IMR-90 (cell line): ENCODE results near the gene DALRD3. TPM values are rescaled to one million over a fixed set of nuclear protein-coding genes. Genes with fewer than 3 reads are reported as not detected.

Experiments
- ATAC-seq: fragments of 200-7000 bp; cut with Tn5 transposase; 2 replicates; pipeline ENCODE4 v1.9.1; 2020; ENCODE audit warnings: low read depth, mild to moderate bottlenecking, moderate library complexity
- BruUV-seq: library from RNA; stranded (reverse); fragments of 400-500 nt; replicated peaks from 2 replicates; lab custom pipeline; 2021; lab: Mats Ljungman, UMichigan
- CTCF ChIA-PET: fragments of 300-600 bp; formaldehyde crosslinking; extraction: SDS; loops from one replicate; lab custom pipeline; 2021; ENCODE audit warnings: antibody characterized with exemption; lab: Yijun Ruan, JAX
- POLR2A ChIA-PET: fragments of 300-600 bp; sonication (Branson Sonifier 250); formaldehyde crosslinking; loops from one replicate; lab custom pipeline; 2022; ENCODE audit warnings: antibody characterized with exemption; ENCODE audit not compliant: unreplicated experiment; lab: Charles Lee
- DNase-seq: peaks from one replicate; pipeline ENCODE4 v3.0.0; 2013
- H2AFZ ChIP-seq: replicated peaks from 2 replicates; pipeline ENCODE3; 2013; ENCODE audit warnings: low read length, mild to moderate bottlenecking; ENCODE audit not compliant: poor library complexity
- H2AK5ac ChIP-seq: 2 replicates; pipeline ENCODE4 v1.6.1; 2013; ENCODE audit warnings: low read depth, low read length, inconsistent platforms
- H2AK9ac ChIP-seq: replicated peaks from 2 replicates; pipeline ENCODE3; 2013; ENCODE audit warnings: mild to moderate bottlenecking, low read depth, low read length, moderate library complexity; ENCODE audit not compliant: poor library complexity
- H2BK120ac ChIP-seq: 2 replicates; pipeline ENCODE4 v1.6.1; 2013; ENCODE audit warnings: low read depth, low read length, inconsistent platforms
- H2BK15ac ChIP-seq: 3 replicates; pipeline ENCODE4 v1.6.1; 2013; ENCODE audit warnings: low read depth, low read length, inconsistent platforms
- H2BK20ac ChIP-seq: 2 replicates; pipeline ENCODE4 v1.6.1; 2013; ENCODE audit warnings: low read depth, mild to moderate bottlenecking, inconsistent platforms, low read length, moderate library complexity
- H2BK5ac ChIP-seq: 2 replicates; pipeline ENCODE4 v1.6.1; 2013; ENCODE audit warnings: mild to moderate bottlenecking, low read depth, low read length, inconsistent platforms; ENCODE audit not compliant: poor library complexity, severe bottlenecking
- H3K14ac ChIP-seq: replicated peaks from 2 replicates; pipeline ENCODE4 v1.6.1; 2013; ENCODE audit warnings: low read depth, low read length, inconsistent platforms
- H3K18ac ChIP-seq: 2 replicates; pipeline ENCODE4 v1.6.1; 2013; ENCODE audit warnings: low read depth, low read length, control low read depth
- H3K23ac ChIP-seq: 2 replicates; pipeline ENCODE4 v1.6.1; 2013; ENCODE audit warnings: low read depth, low read length, inconsistent platforms
- H3K27ac ChIP-seq: 2 replicates; pipeline ENCODE4 v1.5.1; 2013; ENCODE audit warnings: mild to moderate bottlenecking, control low read depth, low read length; ENCODE audit not compliant: insufficient read depth
- H3K27me3 ChIP-seq: 2 replicates; pipeline ENCODE4 v1.6.1; 2013; ENCODE audit warnings: low read length; ENCODE audit not compliant: control insufficient read depth, insufficient read depth
- H3K36me3 ChIP-seq: 2 replicates; pipeline ENCODE4 v1.6.1; 2013; ENCODE audit warnings: low read length, mixed read lengths; ENCODE audit not compliant: control insufficient read depth, insufficient read depth
- H3K4ac ChIP-seq: 2 replicates; pipeline ENCODE4 v1.6.1; 2013; ENCODE audit warnings: low read depth, low read length, inconsistent platforms
- H3K4me1 ChIP-seq: 2 replicates; pipeline ENCODE4 v1.6.1; 2013; ENCODE audit warnings: low read length, mixed read lengths; ENCODE audit not compliant: control insufficient read depth, insufficient read depth
- H3K4me2 ChIP-seq: 2 replicates; pipeline ENCODE4 v1.6.1; 2013; ENCODE audit warnings: low read depth, mild to moderate bottlenecking, control low read depth, low read length, moderate library complexity
- H3K4me3 ChIP-seq: 2 replicates; pipeline ENCODE4 v1.5.1; 2013; ENCODE audit warnings: low read depth, mild to moderate bottlenecking, control low read depth, low read length, moderate library complexity; ENCODE audit not compliant: insufficient read depth
- H3K56ac ChIP-seq: 2 replicates; pipeline ENCODE4 v1.6.1; 2013; ENCODE audit warnings: low read length, inconsistent platforms; ENCODE audit not compliant: insufficient read depth; ENCODE audit errors: extremely low read depth
- H3K79me1 ChIP-seq, 2 experiments: 2 replicates each; pipeline ENCODE4 v1.6.1; 2013; ENCODE audit warnings: low read length in 2 of 2, inconsistent platforms in 1 of 2, low read depth in 1 of 2
- H3K9ac ChIP-seq: 2 replicates; pipeline ENCODE4 v1.6.1; 2013; ENCODE audit warnings: low read depth, low read length, control low read depth
- H3K9me1 ChIP-seq: 2 replicates; pipeline ENCODE4 v1.6.1; 2013; ENCODE audit warnings: low read length, inconsistent platforms; ENCODE audit not compliant: insufficient read depth
- H3K9me3 ChIP-seq: 2 replicates; pipeline ENCODE4 v1.6.1; 2013; ENCODE audit warnings: low read length; ENCODE audit not compliant: control insufficient read depth, insufficient read depth
- H4K20me1 ChIP-seq: 2 replicates; pipeline ENCODE4 v1.6.1; 2013; ENCODE audit warnings: low read length, inconsistent platforms; ENCODE audit not compliant: insufficient read depth
- H4K5ac ChIP-seq: 2 replicates; pipeline ENCODE4 v1.6.1; 2013; ENCODE audit warnings: mild to moderate bottlenecking, low read depth, low read length, control low read depth
- H4K8ac ChIP-seq, 2 experiments: 2 replicates each; pipeline ENCODE4 v1.6.1; 2013; ENCODE audit warnings: low read depth in 2 of 2, low read length in 2 of 2, control low read depth in 1 of 2, inconsistent platforms in 1 of 2
- H4K91ac ChIP-seq: 2 replicates; pipeline ENCODE4 v1.6.1; 2013; ENCODE audit warnings: low read depth, low read length, inconsistent platforms; ENCODE audit not compliant: insufficient read depth
- CEBPB ChIP-seq: IDR thresholded peaks from 2 replicates; pipeline ENCODE4 v1.6.1; 2012; ENCODE audit warnings: low read depth, low read length, improper control_type of control experiment
- CHD1 ChIP-seq: IDR thresholded peaks from 2 replicates; pipeline ENCODE4 v1.6.1; 2012; ENCODE audit warnings: low read depth, low read length, improper control_type of control experiment
- ELK1 ChIP-seq: fragments of 150-350 bp; IDR thresholded peaks from 2 replicates; pipeline ENCODE4 v1.6.1; 2016; ENCODE audit warnings: low read depth, mild to moderate bottlenecking, low read length, moderate library complexity, borderline replicate concordance
- FOS ChIP-seq: fragments of 150-350 bp; IDR thresholded peaks from 2 replicates; pipeline ENCODE4 v1.6.1; 2016; ENCODE audit warnings: low read depth, low read length
- MAFK ChIP-seq: IDR thresholded peaks from 2 replicates; pipeline ENCODE4 v1.6.1; 2012; ENCODE audit warnings: low read depth, low read length, improper control_type of control experiment
- MAZ ChIP-seq: IDR thresholded peaks from 2 replicates; pipeline ENCODE4 v1.6.1; 2012; ENCODE audit warnings: low read depth, mild to moderate bottlenecking, low read length, improper control_type of control experiment, moderate library complexity, borderline replicate concordance
- MXI1 ChIP-seq: IDR thresholded peaks from 2 replicates; pipeline ENCODE4 v1.6.1; 2012; ENCODE audit warnings: low read depth, mild to moderate bottlenecking, low read length, moderate library complexity, borderline replicate concordance
- POLR2A ChIP-seq: IDR thresholded peaks from 2 replicates; pipeline ENCODE4 v1.6.1; 2012; ENCODE audit warnings: mild to moderate bottlenecking, low read depth, low read length
- RAD21 ChIP-seq: IDR thresholded peaks from 2 replicates; pipeline ENCODE4 v1.6.1; 2012; ENCODE audit warnings: low read length, improper control_type of control experiment
- RCOR1 ChIP-seq: IDR thresholded peaks from 2 replicates; pipeline ENCODE4 v1.6.1; 2012; ENCODE audit warnings: mild to moderate bottlenecking, low read length, improper control_type of control experiment; ENCODE audit not compliant: insufficient replicate concordance
- RFX5 ChIP-seq: IDR thresholded peaks from 2 replicates; pipeline ENCODE4 v1.8.0; 2012; ENCODE audit warnings: low read depth, mild to moderate bottlenecking, low read length, moderate library complexity
- SMC3 ChIP-seq: fragments of 150-350 bp; IDR thresholded peaks from 2 replicates; pipeline ENCODE4 v1.6.1; 2016; ENCODE audit warnings: low read depth, mild to moderate bottlenecking, antibody characterized with exemption, low read length, moderate library complexity
- USF2 ChIP-seq: fragments of 150-350 bp; IDR thresholded peaks from 2 replicates; pipeline ENCODE4 v1.6.1; 2017; ENCODE audit warnings: mild to moderate bottlenecking, antibody characterized with exemption, low read length, low read depth
- WGBS, 2 experiments: methylation state at CpG; one replicate each; pipeline versions ENCODE4 v1.1.5 to v1.1.7; 2013; ENCODE audit warnings: missing lambda C conversion rate in 2 of 2; ENCODE audit not compliant: insufficient read length in 1 of 2; ENCODE audit errors: extremely low coverage in 2 of 2; 5-methylcytosine and 5-hydroxymethylcytosine counted together
- dilution Hi-C: fragments of 300-500 bp; cut with HindIII; formaldehyde crosslinking; loops from one replicate; pipeline ENCODE4 v1.14.3; 2018; ENCODE audit warnings: low sequenced_read_pairs; ENCODE audit not compliant: unreplicated experiment
- in situ Hi-C: fragments of 300-500 bp; cut with MboI; formaldehyde crosslinking; loops from 3 replicates; pipeline ENCODE4 v1.14.3; 2019; ENCODE audit warnings: low sequenced_read_pairs, inconsistent platforms, mixed read lengths
- intact Hi-C: fragments of 100-400 bp; cut with micrococcal nuclease; formaldehyde crosslinking; loops from 2 replicates; pipeline ENCODE4 v1.10.0; 2022
- polyA plus RNA-seq, 3 experiments: library from polyadenylated mRNA; depleted of rRNA; stranded (reverse); fragments of >200 nt; gene quantifications; 2 replicates each; pipeline ENCODE4 v1.2.3, GENCODE V29; 2012; ENCODE audit warnings: low replicate concordance in 1 of 3
- total RNA-seq: library from RNA; depleted of rRNA; stranded (reverse); fragments of >200 nt; gene quantifications from 2 replicates; pipeline ENCODE4 v1.2.3, GENCODE V29; 2012
- TF ChIP-seq, protein P1 (sequence below): conservative IDR thresholded peaks from 2 replicates; pipeline ENCODE4 v1.5.1; 2012; ENCODE audit warnings: mild to moderate bottlenecking, low read depth, low read length, improper control_type of control experiment

DALRD3 gene
- total and polyA plus RNA-seq, 2 of the 4 experiments (the other 2 are of a cell fraction), result 27.8 to 42.2 TPM

GRCh38 chr3:48974076-48974864 lies 44.1 kb downstream of the DALRD3 start:
- CTCF ChIA-PET, result interaction anchor here (0.7 kb wide), 1 partner anchor 9 kb away, joined by 3 read pairs; no protein-coding TSS in a partner anchor
- Histone ChIP-seq H4K5ac (no peak overlapping the region), H2BK120ac (no peak overlapping the region), H3K4me3 (no peak overlapping the region), H3K4ac (no peak overlapping the region), H3K4me2 (no peak overlapping the region), H3K23ac (no peak overlapping the region), H3K14ac (no peak overlapping the region), H2BK15ac (no peak overlapping the region), H3K9me3 (no peaks in the 10 kb centered on the region), H2AK9ac (no peak overlapping the region), H2AK5ac (no peak overlapping the region), H4K91ac (no peak overlapping the region), H3K79me1 (peaks cover 7 to 16% of the 10 kb centered on the region in 2 experiments; a peak in 1 of 4 replicates), H4K20me1 (no peaks in the 10 kb centered on the region), H3K4me1 (no peaks in the 10 kb centered on the region), H3K9ac (no peak overlapping the region), H3K27ac (no peak overlapping the region), H3K9me1 (peaks cover 6% of the 10 kb centered on the region; the same call in 1 of the 2 replicates), H3K27me3 (no peaks in the 10 kb centered on the region), H3K18ac (no peak overlapping the region), H3K36me3 (peaks cover 68% of the 10 kb centered on the region), H2BK5ac (no peak overlapping the region), H4K8ac (no peak overlapping the region), H3K56ac (no peak overlapping the region), H2BK20ac (no peak overlapping the region), H2AFZ (no peak overlapping the region)
- ATAC-seq, result no peak
- TF ChIP-seq RFX5, result no peak
- TF ChIP-seq CHD1, result no peak
- TF ChIP-seq RAD21, result no peak
- TF ChIP-seq MAFK, result no peak
- no peak for TF ChIP-seq MAZ
- TF ChIP-seq, protein P1, sequence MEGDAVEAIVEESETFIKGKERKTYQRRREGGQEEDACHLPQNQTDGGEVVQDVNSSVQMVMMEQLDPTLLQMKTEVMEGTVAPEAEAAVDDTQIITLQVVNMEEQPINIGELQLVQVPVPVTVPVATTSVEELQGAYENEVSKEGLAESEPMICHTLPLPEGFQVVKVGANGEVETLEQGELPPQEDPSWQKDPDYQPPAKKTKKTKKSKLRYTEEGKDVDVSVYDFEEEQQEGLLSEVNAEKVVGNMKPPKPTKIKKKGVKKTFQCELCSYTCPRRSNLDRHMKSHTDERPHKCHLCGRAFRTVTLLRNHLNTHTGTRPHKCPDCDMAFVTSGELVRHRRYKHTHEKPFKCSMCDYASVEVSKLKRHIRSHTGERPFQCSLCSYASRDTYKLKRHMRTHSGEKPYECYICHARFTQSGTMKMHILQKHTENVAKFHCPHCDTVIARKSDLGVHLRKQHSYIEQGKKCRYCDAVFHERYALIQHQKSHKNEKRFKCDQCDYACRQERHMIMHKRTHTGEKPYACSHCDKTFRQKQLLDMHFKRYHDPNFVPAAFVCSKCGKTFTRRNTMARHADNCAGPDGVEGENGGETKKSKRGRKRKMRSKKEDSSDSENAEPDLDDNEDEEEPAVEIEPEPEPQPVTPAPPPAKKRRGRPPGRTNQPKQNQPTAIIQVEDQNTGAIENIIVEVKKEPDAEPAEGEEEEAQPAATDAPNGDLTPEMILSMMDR, result no peak
- no peak for TF ChIP-seq POLR2A
- no peak for TF ChIP-seq CEBPB
- no peak for TF ChIP-seq RCOR1
- TF ChIP-seq SMC3, result no peak
- no peak for TF ChIP-seq MXI1
- no peak for TF ChIP-seq ELK1
- TF ChIP-seq USF2, result no peak
- no peak for TF ChIP-seq FOS
- no TSS peak for BruUV-seq
- no peak for DNase-seq
- in situ Hi-C loops, result no loop called here
- WGBS, 2 experiments, result 90% methylated on average over 4 of the region's 10 CpGs; no CpG with 5 or more reads in 1 of the 2 experiments
- intact Hi-C loops, result no loop called here
- dilution Hi-C loops, result no loop called here
- POLR2A ChIA-PET, result interaction anchor here (0.6 to 0.8 kb wide), 2 partner anchors 35 to 36 kb away, joined by 3 to 6 read pairs; no protein-coding TSS in a partner anchor
